B cell (primary cell): ENCODE data around the gene CNTNAP2. TPM values are rescaled to one million over a fixed set of nuclear protein-coding genes. Genes with fewer than 3 reads are reported as not detected.

ENCODE experiments used
- ATAC-seq: fragments of 200-7000 bp; cut with Tn5 transposase; one replicate; pipeline ENCODE4 v1.10.0; 2021; ENCODE audit warnings: low read depth, mild to moderate bottlenecking, moderate number of reproducible peaks, moderate library complexity
- CTCF ChIA-PET: fragments of 350-600 bp; sonication (Branson Sonifier 250); formaldehyde crosslinking; loops from one replicate; lab custom pipeline; 2021; ENCODE audit warnings: antibody characterized with exemption, inconsistent platforms; lab: Charles Lee
- POLR2A ChIA-PET: fragments of 350-600 bp; sonication (Branson Sonifier 250); formaldehyde crosslinking; loops from one replicate; lab custom pipeline; 2021; ENCODE audit warnings: antibody characterized with exemption; lab: Charles Lee
- DNase-seq: peaks from one replicate; pipeline ENCODE4 v3.0.0; 2013
- H2AFZ ChIP-seq: 2 replicates; pipeline ENCODE4 v1.6.1; 2012; ENCODE audit warnings: mild to moderate bottlenecking, low read depth, low read length; ENCODE audit not compliant: insufficient read depth, poor library complexity, severe bottlenecking
- H3K27ac ChIP-seq, 2 donors: 1 replicate in 1 of 2; 2 replicates in 1 of 2; pipeline ENCODE4 v1.5.1; 2012 to 2013; ENCODE audit warnings: low read length in 2 of 2, mild to moderate bottlenecking in 2 of 2, moderate library complexity in 1 of 2
- H3K27me3 ChIP-seq, 4 experiments: fragments of 200-600 bp in 1 of 4; sonication (generic) in 1 of 4; replicated peaks in 1 of 4; 1 replicate in 2 of 4; 2 replicates in 2 of 4; pipeline versions ENCODE4 v1.6.1 to v1.7.0; 2013 to 2016; ENCODE audit warnings: low read length in 3 of 4, mild to moderate bottlenecking in 2 of 4, mixed read lengths in 1 of 4, moderate library complexity in 1 of 4; ENCODE audit not compliant: insufficient read depth in 4 of 4, control insufficient read depth in 3 of 4; ENCODE audit errors: control extremely low read depth in 1 of 4
- H3K36me3 ChIP-seq, 2 experiments: replicated peaks in 1 of 2; 1 replicate in 1 of 2; 2 replicates in 1 of 2; pipeline versions ENCODE4 v1.6.1 to v1.7.1; 2013; ENCODE audit warnings: low read length in 1 of 2; ENCODE audit not compliant: insufficient read depth in 2 of 2, control insufficient read depth in 1 of 2; ENCODE audit errors: control extremely low read depth in 1 of 2, extremely low read depth in 1 of 2
- H3K4me1 ChIP-seq, 2 donors: fragments of 200-600 bp in 1 of 2; sonication (generic) in 1 of 2; 1 replicate in 1 of 2; 2 replicates in 1 of 2; pipeline versions ENCODE4 v1.5.1 to v1.6.1; 2013 to 2017; ENCODE audit warnings: low read length in 2 of 2; ENCODE audit not compliant: control insufficient read depth in 2 of 2, insufficient read depth in 2 of 2
- H3K4me2 ChIP-seq: replicated peaks from 2 replicates; pipeline ENCODE3; 2012; ENCODE audit warnings: mild to moderate bottlenecking, low read depth, low read length; ENCODE audit not compliant: poor library complexity, severe bottlenecking
- H3K4me3 ChIP-seq, 5 experiments: fragments of 200-600 bp in 1 of 5; sonication (generic) in 1 of 5; 1 replicate in 3 of 5; 2 replicates in 2 of 5; pipeline versions ENCODE4 v1.5.1 to v1.7.0; 2011 to 2016; ENCODE audit warnings: low read length in 4 of 5, mild to moderate bottlenecking in 4 of 5, low read depth in 2 of 5, control low read depth in 1 of 5, moderate library complexity in 1 of 5; ENCODE audit not compliant: insufficient read depth in 1 of 5; ENCODE audit errors: control extremely low read depth in 1 of 5, extremely low read depth in 1 of 5
- H3K79me2 ChIP-seq: fragments of 200-600 bp; sonication (generic); one replicate; pipeline ENCODE4 v1.6.0; 2016; ENCODE audit warnings: low read length; ENCODE audit not compliant: control insufficient read depth, insufficient read depth
- H3K9ac ChIP-seq: fragments of 200-600 bp; sonication (generic); 2 replicates; pipeline ENCODE4 v1.6.1; 2017; ENCODE audit warnings: mild to moderate bottlenecking, low read length, moderate library complexity
- H3K9me3 ChIP-seq, 3 donors: one replicate each; pipeline versions ENCODE4 v1.6.1 to v1.7.1; 2013; ENCODE audit warnings: low read length in 2 of 3; ENCODE audit not compliant: control insufficient read depth in 2 of 3, insufficient read depth in 1 of 3; ENCODE audit errors: control extremely low read depth in 1 of 3
- H4K20me1 ChIP-seq: 2 replicates; pipeline ENCODE4 v1.6.0; 2012; ENCODE audit warnings: mild to moderate bottlenecking, low read length; ENCODE audit not compliant: insufficient read depth, control insufficient read depth, poor library complexity, severe bottlenecking
- H3K27ac Mint-ChIP-seq: one replicate; pipeline ENCODE4 v1.8.0; 2021; ENCODE audit warnings: mixed read lengths
- H3K27me3 Mint-ChIP-seq: one replicate; pipeline ENCODE4 v1.8.0; 2021; ENCODE audit warnings: mixed read lengths
- H3K4me1 Mint-ChIP-seq: one replicate; pipeline ENCODE4 v1.8.0; 2021; ENCODE audit warnings: mixed read lengths
- H3K4me3 Mint-ChIP-seq: one replicate; pipeline ENCODE4 v1.8.0; 2021; ENCODE audit warnings: mixed read lengths
- H3K9me3 Mint-ChIP-seq: one replicate; pipeline ENCODE4 v1.8.0; 2022; ENCODE audit warnings: mixed read lengths; ENCODE audit not compliant: insufficient read depth
- CTCF ChIP-seq: fragments of 200-600 bp; IDR thresholded peaks from one replicate; pipeline ENCODE4 v1.8.0; 2022; ENCODE audit warnings: antibody characterized with exemption, mild to moderate bottlenecking
- EZH2 ChIP-seq: IDR thresholded peaks from 2 replicates; pipeline ENCODE4 v1.6.1; 2012; ENCODE audit warnings: borderline replicate concordance, low read depth, mild to moderate bottlenecking, moderate library complexity, low read length; ENCODE audit not compliant: insufficient read depth, poor library complexity, severe bottlenecking
- WGBS: methylation state at CpG from one replicate; pipeline ENCODE4 v1.1.5; 2013; ENCODE audit warnings: missing lambda C conversion rate; ENCODE audit not compliant: insufficient coverage; 5-methylcytosine and 5-hydroxymethylcytosine counted together
- intact Hi-C: fragments of 100-400 bp; cut with micrococcal nuclease; formaldehyde crosslinking; loops from one replicate; pipeline ENCODE4 v1.10.0; 2022
- polyA plus RNA-seq: library from polyadenylated mRNA; depleted of rRNA; stranded (reverse); fragments of >200 nt; gene quantifications from 2 replicates; pipeline ENCODE4 v1.2.3, GENCODE V29; 2012
- total RNA-seq, 2 donors: library from RNA; stranded (reverse); fragments of 120-200 nt in 1 of 2; gene quantifications; 1 replicate in 1 of 2; 2 replicates in 1 of 2; pipeline versions ENCODE4 v1.2.3 to v1.2.4, GENCODE V29; 2013 to 2022

The CNTNAP2 gene
- total and polyA plus RNA-seq, 2 donors (not counting 1 experiment from before 2014, with no cell fraction given) = 7.4 to 16.6 TPM

- Mint-ChIP-seq H3K27ac (no peak overlapping the region), H3K4me3 (no peak overlapping the region), H3K27me3 (no peaks in the 10 kb centered on the region), H3K4me1 (no peaks in the 10 kb centered on the region), H3K9me3 (no peaks in the 10 kb centered on the region)
- H3K4me1 ChIP-seq = no peaks in the 10 kb centered on the region
- 85% methylated on average over 2 of the region's 3 CpGs for WGBS
- no peak overlapping the region for H3K27ac ChIP-seq
- H3K27me3 ChIP-seq = no peaks in the 10 kb centered on the region
- H3K9me3 ChIP-seq = peaks cover 0 to 3% (median 0%) of the 10 kb centered on the region in 3 donors
- H2AFZ ChIP-seq = no peak overlapping the region
- TF ChIP-seq EZH2 (no peak), CTCF (no peak)
- ChIA-PET CTCF (no interaction called here), POLR2A (no interaction called here)
- no peaks in the 10 kb centered on the region for H3K79me2 ChIP-seq
- H3K4me2 ChIP-seq = no peak overlapping the region
- H3K9ac ChIP-seq = no peak overlapping the region
- H4K20me1 ChIP-seq = no peaks in the 10 kb centered on the region
- H3K36me3 ChIP-seq = no peaks in the 10 kb centered on the region
- H3K4me3 ChIP-seq = no peak overlapping the region
- no peak for DNase-seq
- intact Hi-C loops = no loop called here
- no peak for ATAC-seq
Measured at GRCh38 chr7:148028165-148028564, 1911.6 kb downstream of the CNTNAP2 start.

GRCh38 chr7:148031019-148031418 is 1914.4 kb downstream of the CNTNAP2 start:
- H3K36me3 ChIP-seq = no peaks in the 10 kb centered on the region
- Mint-ChIP-seq H3K27me3 (no peaks in the 10 kb centered on the region), H3K27ac (no peak overlapping the region), H3K9me3 (no peaks in the 10 kb centered on the region), H3K4me3 (no peak overlapping the region), H3K4me1 (no peaks in the 10 kb centered on the region)
- DNase-seq (no peak), ATAC-seq (no peak)
- H3K9me3 ChIP-seq = peaks cover 0 to 6% (median 0%) of the 10 kb centered on the region in 3 donors
- no peak overlapping the region for H3K4me2 ChIP-seq
- no peak overlapping the region for H3K27ac ChIP-seq
- H3K27me3 ChIP-seq = no peaks in the 10 kb centered on the region
- CTCF ChIA-PET = no interaction called here
- no peak overlapping the region for H3K9ac ChIP-seq
- no peak overlapping the region for H3K4me3 ChIP-seq
- POLR2A ChIA-PET = no interaction called here
- no peaks in the 10 kb centered on the region for H3K79me2 ChIP-seq
- no peaks in the 10 kb centered on the region for H3K4me1 ChIP-seq
- WGBS = no CpG with 5 or more reads among the region's 2 CpGs
- H2AFZ ChIP-seq = no peak overlapping the region
- intact Hi-C loops = no loop called here
- no peaks in the 10 kb centered on the region for H4K20me1 ChIP-seq
- TF ChIP-seq EZH2 (no peak), CTCF (no peak)
